HepG2 (cell line): ENCODE results near the gene TCEANC. TPM values are rescaled to one million over a fixed set of nuclear protein-coding genes. Genes with fewer than 3 reads are reported as not detected.

ENCODE experiments used
- TEAD3 ChIP-seq: optimal IDR thresholded peaks from 2 replicates; pipeline ENCODE3; 2016; ENCODE audit warnings: borderline replicate concordance
- polyA plus RNA-seq, 8 experiments: library from polyadenylated mRNA; depleted of rRNA in 3 of 8; stranded (reverse) in 7 of 8; unstranded in 1 of 8; fragments of >200 nt; fragmentation: Illumina TruSeq in 4 of 8; extraction: Trizol in 4 of 8; gene quantifications; 2 replicates each; pipeline versions ENCODE4 v1.2.1 to v1.2.3, GENCODE V29; 2011 to 2016; ENCODE audit warnings: low read depth in 4 of 8, missing spikeins in 1 of 8, mixed read lengths in 1 of 8; ENCODE audit not compliant: insufficient read depth in 1 of 8
- total RNA-seq, 5 experiments: library from RNA; depleted of rRNA; stranded (reverse); fragments of >200 nt; fragmentation: Illumina TruSeq; extraction: Trizol; gene quantifications; 2 replicates each; pipeline ENCODE4 v1.2.3, GENCODE V29; 2016; ENCODE audit warnings: low read depth in 1 of 5
- TF ChIP-seq, protein P1 (sequence below): sonication (generic); formaldehyde crosslinking; IDR thresholded peaks from 2 replicates; pipeline ENCODE4 v1.5.0; 2020; ENCODE audit warnings: mild to moderate bottlenecking, missing genetic modification reagents, borderline replicate concordance
- TF ChIP-seq, protein P2 (sequence below), 2 experiments: sonication (generic) in 1 of 2; formaldehyde crosslinking in 1 of 2; IDR thresholded peaks; 2 replicates each; pipeline versions ENCODE4 v1.5.1 to v1.6.1; 2011 to 2020; ENCODE audit warnings: borderline replicate concordance in 1 of 2, low read depth in 1 of 2, low read length in 1 of 2, mild to moderate bottlenecking in 1 of 2, missing genetic modification reagents in 1 of 2, moderate library complexity in 1 of 2
- TF ChIP-seq, protein P3 (sequence below): sonication (generic); formaldehyde crosslinking; IDR thresholded peaks from 2 replicates; pipeline ENCODE4 v1.5.0; 2020; ENCODE audit warnings: mild to moderate bottlenecking, missing genetic modification reagents

Gene TCEANC
- total and polyA plus RNA-seq, 2 of the 13 experiments (the other 11 are each of a cell fraction or from before 2014, with no cell fraction given), result 0.51 to 0.97 TPM

- TF ChIP-seq, protein P1, sequence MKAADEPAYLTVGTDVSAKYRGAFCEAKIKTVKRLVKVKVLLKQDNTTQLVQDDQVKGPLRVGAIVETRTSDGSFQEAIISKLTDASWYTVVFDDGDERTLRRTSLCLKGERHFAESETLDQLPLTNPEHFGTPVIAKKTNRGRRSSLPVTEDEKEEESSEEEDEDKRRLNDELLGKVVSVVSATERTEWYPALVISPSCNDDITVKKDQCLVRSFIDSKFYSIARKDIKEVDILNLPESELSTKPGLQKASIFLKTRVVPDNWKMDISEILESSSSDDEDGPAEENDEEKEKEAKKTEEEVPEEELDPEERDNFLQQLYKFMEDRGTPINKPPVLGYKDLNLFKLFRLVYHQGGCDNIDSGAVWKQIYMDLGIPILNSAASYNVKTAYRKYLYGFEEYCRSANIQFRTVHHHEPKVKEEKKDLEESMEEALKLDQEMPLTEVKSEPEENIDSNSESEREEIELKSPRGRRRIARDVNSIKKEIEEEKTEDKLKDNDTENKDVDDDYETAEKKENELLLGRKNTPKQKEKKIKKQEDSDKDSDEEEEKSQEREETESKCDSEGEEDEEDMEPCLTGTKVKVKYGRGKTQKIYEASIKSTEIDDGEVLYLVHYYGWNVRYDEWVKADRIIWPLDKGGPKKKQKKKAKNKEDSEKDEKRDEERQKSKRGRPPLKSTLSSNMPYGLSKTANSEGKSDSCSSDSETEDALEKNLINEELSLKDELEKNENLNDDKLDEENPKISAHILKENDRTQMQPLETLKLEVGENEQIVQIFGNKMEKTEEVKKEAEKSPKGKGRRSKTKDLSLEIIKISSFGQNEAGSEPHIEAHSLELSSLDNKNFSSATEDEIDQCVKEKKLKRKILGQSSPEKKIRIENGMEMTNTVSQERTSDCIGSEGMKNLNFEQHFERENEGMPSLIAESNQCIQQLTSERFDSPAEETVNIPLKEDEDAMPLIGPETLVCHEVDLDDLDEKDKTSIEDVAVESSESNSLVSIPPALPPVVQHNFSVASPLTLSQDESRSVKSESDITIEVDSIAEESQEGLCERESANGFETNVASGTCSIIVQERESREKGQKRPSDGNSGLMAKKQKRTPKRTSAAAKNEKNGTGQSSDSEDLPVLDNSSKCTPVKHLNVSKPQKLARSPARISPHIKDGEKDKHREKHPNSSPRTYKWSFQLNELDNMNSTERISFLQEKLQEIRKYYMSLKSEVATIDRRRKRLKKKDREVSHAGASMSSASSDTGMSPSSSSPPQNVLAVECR (CRISPR knock-in tag), result no peak
- TF ChIP-seq, protein P2, sequence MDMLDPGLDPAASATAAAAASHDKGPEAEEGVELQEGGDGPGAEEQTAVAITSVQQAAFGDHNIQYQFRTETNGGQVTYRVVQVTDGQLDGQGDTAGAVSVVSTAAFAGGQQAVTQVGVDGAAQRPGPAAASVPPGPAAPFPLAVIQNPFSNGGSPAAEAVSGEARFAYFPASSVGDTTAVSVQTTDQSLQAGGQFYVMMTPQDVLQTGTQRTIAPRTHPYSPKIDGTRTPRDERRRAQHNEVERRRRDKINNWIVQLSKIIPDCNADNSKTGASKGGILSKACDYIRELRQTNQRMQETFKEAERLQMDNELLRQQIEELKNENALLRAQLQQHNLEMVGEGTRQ (IDR thresholded peaks at IDR 0.05; ENCODE audit: low read depth, low read length), result no peak
- TF ChIP-seq, protein P2 (CRISPR knock-in tag; IDR thresholded peaks at IDR 0.05; ENCODE audit: borderline replicate concordance), result no peak
- TF ChIP-seq TEAD3 (CRISPR knock-in tag), result peak; percentile 48
- TF ChIP-seq, protein P3, sequence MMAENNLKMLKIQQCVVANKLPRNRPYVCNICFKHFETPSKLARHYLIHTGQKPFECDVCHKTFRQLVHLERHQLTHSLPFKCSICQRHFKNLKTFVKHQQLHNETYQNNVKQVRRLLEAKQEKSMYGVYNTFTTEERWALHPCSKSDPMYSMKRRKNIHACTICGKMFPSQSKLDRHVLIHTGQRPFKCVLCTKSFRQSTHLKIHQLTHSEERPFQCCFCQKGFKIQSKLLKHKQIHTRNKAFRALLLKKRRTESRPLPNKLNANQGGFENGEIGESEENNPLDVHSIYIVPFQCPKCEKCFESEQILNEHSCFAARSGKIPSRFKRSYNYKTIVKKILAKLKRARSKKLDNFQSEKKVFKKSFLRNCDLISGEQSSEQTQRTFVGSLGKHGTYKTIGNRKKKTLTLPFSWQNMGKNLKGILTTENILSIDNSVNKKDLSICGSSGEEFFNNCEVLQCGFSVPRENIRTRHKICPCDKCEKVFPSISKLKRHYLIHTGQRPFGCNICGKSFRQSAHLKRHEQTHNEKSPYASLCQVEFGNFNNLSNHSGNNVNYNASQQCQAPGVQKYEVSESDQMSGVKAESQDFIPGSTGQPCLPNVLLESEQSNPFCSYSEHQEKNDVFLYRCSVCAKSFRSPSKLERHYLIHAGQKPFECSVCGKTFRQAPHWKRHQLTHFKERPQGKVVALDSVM, result peak; percentile 82
Observed at GRCh38 chrX:13691841-13692371, 39.0 kb downstream of the TCEANC start (continued).
